OCI-LY3 (cell line): ENCODE measurements around the gene PRPF31.

Experiments
- EZH2phosphoT487 ChIP-seq: fragments of 200-600 bp; shearing (Covaris generic); IDR thresholded peaks from 2 replicates; pipeline ENCODE4 v1.6.1; 2018; ENCODE audit warnings: antibody characterized with exemption, mixed run types, low read depth
- TF ChIP-seq, protein P1 (sequence below): fragments of 200-600, 300-600 bp; sonication (generic); IDR thresholded peaks from 2 replicates; pipeline ENCODE4 v1.5.1; 2014; ENCODE audit warnings: antibody characterized with exemption, low read length, low read depth

DNA sequence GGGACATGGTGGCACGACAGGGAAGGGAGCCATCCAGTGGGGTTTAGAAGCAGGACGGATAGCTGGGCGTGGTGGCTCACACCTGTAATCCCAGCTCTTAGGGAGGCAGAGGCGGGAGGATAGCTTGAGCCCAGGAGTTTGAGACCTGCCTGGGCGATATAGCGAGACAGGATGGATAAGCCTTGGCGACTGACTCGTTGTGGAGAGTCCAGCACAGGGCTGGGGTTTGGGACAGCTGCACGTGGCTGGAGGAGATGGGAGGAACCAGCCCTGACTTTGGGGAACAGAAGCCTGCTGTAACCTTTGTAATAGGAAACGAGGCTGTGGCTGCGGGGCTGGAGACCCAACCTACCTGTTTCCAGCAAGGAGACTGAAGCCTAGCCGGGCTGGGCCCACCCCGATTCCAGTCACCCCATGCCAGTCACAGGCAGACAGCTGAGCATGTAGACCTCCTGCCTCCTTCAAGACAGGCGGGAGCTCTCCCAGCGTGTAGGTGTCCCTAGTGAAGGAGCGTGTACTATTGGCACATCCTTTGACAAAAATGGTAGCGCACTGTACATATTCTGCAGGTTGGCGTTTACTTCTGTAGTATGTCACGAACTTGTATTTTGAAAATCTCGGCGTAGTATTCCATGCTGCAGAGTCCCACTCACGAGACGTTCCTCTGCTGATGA lies 35.9 kb downstream of the PRPF31 start:
- TF ChIP-seq, protein P1, sequence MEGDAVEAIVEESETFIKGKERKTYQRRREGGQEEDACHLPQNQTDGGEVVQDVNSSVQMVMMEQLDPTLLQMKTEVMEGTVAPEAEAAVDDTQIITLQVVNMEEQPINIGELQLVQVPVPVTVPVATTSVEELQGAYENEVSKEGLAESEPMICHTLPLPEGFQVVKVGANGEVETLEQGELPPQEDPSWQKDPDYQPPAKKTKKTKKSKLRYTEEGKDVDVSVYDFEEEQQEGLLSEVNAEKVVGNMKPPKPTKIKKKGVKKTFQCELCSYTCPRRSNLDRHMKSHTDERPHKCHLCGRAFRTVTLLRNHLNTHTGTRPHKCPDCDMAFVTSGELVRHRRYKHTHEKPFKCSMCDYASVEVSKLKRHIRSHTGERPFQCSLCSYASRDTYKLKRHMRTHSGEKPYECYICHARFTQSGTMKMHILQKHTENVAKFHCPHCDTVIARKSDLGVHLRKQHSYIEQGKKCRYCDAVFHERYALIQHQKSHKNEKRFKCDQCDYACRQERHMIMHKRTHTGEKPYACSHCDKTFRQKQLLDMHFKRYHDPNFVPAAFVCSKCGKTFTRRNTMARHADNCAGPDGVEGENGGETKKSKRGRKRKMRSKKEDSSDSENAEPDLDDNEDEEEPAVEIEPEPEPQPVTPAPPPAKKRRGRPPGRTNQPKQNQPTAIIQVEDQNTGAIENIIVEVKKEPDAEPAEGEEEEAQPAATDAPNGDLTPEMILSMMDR = no peak
- TF ChIP-seq EZH2phosphoT487 = no peak
